GM12873 (cell line): Measurements from ENCODE around the gene MOB3A.

ENCODE experiments used
- CTCF ChIP-seq: IDR thresholded peaks from 2 replicates; pipeline ENCODE4 v1.5.1; 2012; ENCODE audit warnings: low read depth, mild to moderate bottlenecking, moderate library complexity, low read length, control low read depth; ENCODE audit not compliant: insufficient read depth; ENCODE audit errors: missing control alignments

The MOB3A gene

GRCh38 chr19:2129022-2129421, 32.9 kb upstream of the MOB3A start:
- no peak for TF ChIP-seq CTCF

- TF ChIP-seq CTCF = no peak
These were observed 31.6 kb upstream of the MOB3A start for GRCh38 chr19:2127758-2128157.

GRCh38 chr19:2126879-2127518, 30.9 kb upstream of the MOB3A start:
- no peak for TF ChIP-seq CTCF

GRCh38 chr19:2123682-2124387, 27.7 kb upstream of the MOB3A start:
- no peak for TF ChIP-seq CTCF

GRCh38 chr19:2122982-2123381, 26.9 kb upstream of the MOB3A start:
- TF ChIP-seq CTCF = no peak

- no peak for TF ChIP-seq CTCF
These were observed 26.1 kb upstream of the MOB3A start for GRCh38 chr19:2122251-2122650.

- no peak for TF ChIP-seq CTCF
These were observed 25.4 kb upstream of the MOB3A start for GRCh38 chr19:2121416-2122051.
